Fibroblast of the aortic adventitia (primary cell): ENCODE measurements around the gene CACNG6. TPM values are rescaled to one million over a fixed set of nuclear protein-coding genes. Genes with fewer than 3 reads are reported as not detected.

ENCODE experiments used
- DNase-seq: peaks from one replicate; pipeline ENCODE4 v3.0.0-alpha.2; 2010; ENCODE audit warnings: low read depth
- H3K4me3 ChIP-seq: 2 replicates; pipeline ENCODE4 v1.5.1; 2011; ENCODE audit warnings: low read depth, mild to moderate bottlenecking, control low read depth, low read length, moderate library complexity
- total RNA-seq: library from RNA; depleted of rRNA; stranded (reverse); fragments of >200 nt; gene quantifications from 2 replicates; pipeline ENCODE4 v1.2.3, GENCODE V29; 2012; ENCODE audit warnings: low replicate concordance
- TF ChIP-seq, protein P1 (sequence below): IDR thresholded peaks from 2 replicates; pipeline ENCODE4 v1.5.1; 2011; ENCODE audit warnings: mild to moderate bottlenecking, low read length, control low read depth, inconsistent platforms; ENCODE audit not compliant: insufficient read depth

CACNG6 gene
- total RNA-seq, 1 donor, result 1.1 TPM

- TF ChIP-seq, protein P1, sequence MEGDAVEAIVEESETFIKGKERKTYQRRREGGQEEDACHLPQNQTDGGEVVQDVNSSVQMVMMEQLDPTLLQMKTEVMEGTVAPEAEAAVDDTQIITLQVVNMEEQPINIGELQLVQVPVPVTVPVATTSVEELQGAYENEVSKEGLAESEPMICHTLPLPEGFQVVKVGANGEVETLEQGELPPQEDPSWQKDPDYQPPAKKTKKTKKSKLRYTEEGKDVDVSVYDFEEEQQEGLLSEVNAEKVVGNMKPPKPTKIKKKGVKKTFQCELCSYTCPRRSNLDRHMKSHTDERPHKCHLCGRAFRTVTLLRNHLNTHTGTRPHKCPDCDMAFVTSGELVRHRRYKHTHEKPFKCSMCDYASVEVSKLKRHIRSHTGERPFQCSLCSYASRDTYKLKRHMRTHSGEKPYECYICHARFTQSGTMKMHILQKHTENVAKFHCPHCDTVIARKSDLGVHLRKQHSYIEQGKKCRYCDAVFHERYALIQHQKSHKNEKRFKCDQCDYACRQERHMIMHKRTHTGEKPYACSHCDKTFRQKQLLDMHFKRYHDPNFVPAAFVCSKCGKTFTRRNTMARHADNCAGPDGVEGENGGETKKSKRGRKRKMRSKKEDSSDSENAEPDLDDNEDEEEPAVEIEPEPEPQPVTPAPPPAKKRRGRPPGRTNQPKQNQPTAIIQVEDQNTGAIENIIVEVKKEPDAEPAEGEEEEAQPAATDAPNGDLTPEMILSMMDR, result no peak
- peak; percentile 17 for DNase-seq
These were observed 31.8 kb downstream of the CACNG6 start for GRCh38 chr19:54023191-54023590.

GRCh38 chr19:54024660-54025059 lies 33.2 kb downstream of the CACNG6 start:
- no peak overlapping the region for H3K4me3 ChIP-seq
- DNase-seq, result no peak
- TF ChIP-seq, protein P1, result no peak

More at GRCh38 chr19:54023191-54023590, 31.8 kb downstream of the CACNG6 start:
- H3K4me3 ChIP-seq, result no peak overlapping the region

GRCh38 chr19:54026656-54027055 lies 35.2 kb downstream of the CACNG6 start:
- DNase-seq, result no peak
- TF ChIP-seq, protein P1, result no peak
- H3K4me3 ChIP-seq, result no peak overlapping the region

GRCh38 chr19:54029301-54029700 lies 37.9 kb downstream of the CACNG6 start:
- no peak for DNase-seq
- TF ChIP-seq, protein P1, result no peak

DNA sequence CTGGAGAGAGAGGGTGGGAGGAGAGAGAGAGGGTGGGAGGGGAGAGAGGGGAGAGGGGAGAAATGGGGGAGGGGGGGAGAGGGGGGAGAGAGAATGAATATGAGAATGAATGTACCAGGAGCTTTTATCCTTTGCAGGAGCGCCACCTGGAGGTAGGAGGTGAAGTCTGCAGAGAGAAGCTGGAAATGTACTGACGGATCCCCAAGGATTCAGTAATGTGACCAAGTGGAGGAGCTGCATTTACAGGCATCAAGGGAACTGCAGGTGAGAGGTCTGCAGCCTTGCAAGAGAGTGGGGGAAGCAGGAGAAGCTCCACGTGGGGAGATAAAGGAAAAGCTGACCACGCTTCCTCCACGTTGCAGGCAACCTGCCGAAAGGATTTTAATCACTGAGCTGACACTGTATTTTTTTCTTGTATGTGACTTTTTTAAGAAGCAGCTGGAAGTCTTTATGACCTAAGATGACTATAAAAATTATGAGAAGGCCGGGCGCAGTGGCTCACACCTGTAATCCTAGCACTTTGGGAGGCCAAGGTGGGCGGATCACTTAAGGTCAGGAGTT lies 38.6 kb downstream of the CACNG6 start:
- DNase-seq, result peak; percentile 74
- no peak overlapping the region for H3K4me3 ChIP-seq
- TF ChIP-seq, protein P1, result peak; percentile 75

More at GRCh38 chr19:54029301-54029700, 37.9 kb downstream of the CACNG6 start:
- H3K4me3 ChIP-seq, result no peak overlapping the region

DNA sequence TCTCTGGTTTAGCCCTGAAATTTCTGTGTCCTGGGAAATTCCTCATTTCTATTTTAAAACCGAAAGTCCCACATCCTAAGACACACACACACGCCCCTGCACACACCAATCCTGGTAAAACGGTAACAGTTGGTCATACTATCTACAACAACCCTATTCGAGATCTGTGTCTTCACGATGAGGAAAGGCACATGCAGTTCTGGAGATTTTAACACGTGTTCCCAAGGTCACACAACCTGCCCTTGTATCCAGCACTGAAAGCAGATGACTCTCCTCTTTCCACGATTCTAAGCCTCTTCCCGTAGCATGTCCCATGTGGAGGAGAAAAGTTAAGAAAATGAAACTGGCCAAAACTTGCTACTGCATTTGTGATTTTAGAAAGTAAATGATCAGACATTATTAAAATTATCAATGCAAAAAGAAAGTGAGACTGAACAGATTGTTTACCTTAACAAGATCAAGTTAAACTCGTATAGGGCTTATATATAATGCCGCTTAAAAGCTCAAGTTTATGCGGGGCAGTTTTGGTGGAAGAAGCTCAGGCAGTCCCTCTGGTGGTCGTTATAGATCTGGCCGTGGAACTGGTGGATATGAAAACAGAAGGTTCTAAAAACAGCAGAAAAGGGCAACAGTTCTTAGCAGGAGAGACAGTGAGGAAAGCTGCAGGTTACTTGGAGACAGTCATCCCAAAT lies 39.6 kb downstream of the CACNG6 start:
- peak; percentile 51 for DNase-seq
- TF ChIP-seq, protein P1, result peak; percentile 77
- H3K4me3 ChIP-seq, result peak overlapping the region; percentile 23
